AG04449 (cell line): ENCODE measurements around the gene ZNF415.

Experiments
- CTCF ChIA-PET: fragments of 350-600 bp; formaldehyde crosslinking; extraction: SDS; loops from one replicate; lab custom pipeline; 2021; ENCODE audit warnings: antibody characterized with exemption; lab: Yijun Ruan, JAX
- POLR2A ChIA-PET: fragments of 400-600, 350-600 bp; formaldehyde crosslinking; extraction: SDS; loops from one replicate; lab custom pipeline; 2020; ENCODE audit warnings: antibody characterized with exemption, inconsistent platforms; lab: Yijun Ruan, JAX
- DNase-seq: peaks from one replicate; pipeline ENCODE4 v3.0.0-alpha.2; 2010; ENCODE audit warnings: low read depth, low spot score
- H3K4me3 ChIP-seq: 2 replicates; pipeline ENCODE4 v1.5.1; 2011; ENCODE audit warnings: low read depth, mild to moderate bottlenecking, control low read depth, low read length
- CTCF ChIP-seq: IDR thresholded peaks from one replicate; pipeline ENCODE4 v1.5.1; 2011; ENCODE audit warnings: mild to moderate bottlenecking, moderate library complexity, low read length, control low read depth, inconsistent platforms; ENCODE audit not compliant: insufficient read depth; ENCODE audit errors: missing control alignments

Gene ZNF415

GRCh38 chr19:53091413-53092254 is 41.1 kb downstream of the ZNF415 start:
- DNase-seq: no peak
- CTCF ChIA-PET: interaction anchor here (2.5 kb wide), 1 partner anchor 10 kb away, joined by 6 read pairs; no protein-coding TSS in a partner anchor
- no peak for TF ChIP-seq CTCF
- POLR2A ChIA-PET: no interaction called here
- H3K4me3 ChIP-seq: no peak overlapping the region

- TF ChIP-seq CTCF: no peak
- ChIA-PET POLR2A (no interaction called here), CTCF (no interaction called here)
- no peak overlapping the region for H3K4me3 ChIP-seq
- DNase-seq: no peak
These were observed 44.6 kb downstream of the ZNF415 start for GRCh38 chr19:53088091-53088490.

- DNase-seq: no peak
These were observed 45.8 kb downstream of the ZNF415 start for GRCh38 chr19:53086949-53087348.

GRCh38 chr19:53085496-53085895 is 47.2 kb downstream of the ZNF415 start:
- no peak for DNase-seq
- H3K4me3 ChIP-seq: no peak overlapping the region
- ChIA-PET POLR2A (no interaction called here), CTCF (no interaction called here)
- no peak for TF ChIP-seq CTCF

More at GRCh38 chr19:53086949-53087348, 45.8 kb downstream of the ZNF415 start:
- no peak for TF ChIP-seq CTCF
- ChIA-PET POLR2A (no interaction called here), CTCF (no interaction called here)
- H3K4me3 ChIP-seq: no peak overlapping the region

GRCh38 chr19:53082929-53083328 is 49.8 kb downstream of the ZNF415 start:
- DNase-seq: no peak

More at GRCh38 chr19:53082929-53083328, 49.8 kb downstream of the ZNF415 start:
- H3K4me3 ChIP-seq: no peak overlapping the region
- no peak for TF ChIP-seq CTCF
- ChIA-PET POLR2A (no interaction called here), CTCF (no interaction called here)
